ENCODE data around the gene RBPJ.

- TF ChIP-seq CTCF (IDR thresholded peaks at IDR 0.05) (no peak), POLR2A (IDR thresholded peaks at IDR 0.05) (no peak)
These were observed 33.7 kb downstream of the RBPJ start for GRCh38 chr4:26354491-26354890.
